Stomach (tissue), 9 donors: Measurements from ENCODE around the gene STAT6. TPM values are rescaled to one million over a fixed set of nuclear protein-coding genes. Genes with fewer than 3 reads are reported as not detected.

ENCODE experiments used
- DNase-seq, 2 donors: peaks; one replicate each; pipeline versions ENCODE4 v3.0.0 to v3.0.0-alpha.2; 2013 to 2019
- H3K27ac ChIP-seq, 5 donors: fragments of 200-600 bp in 4 of 5; sonication (generic) in 4 of 5; one replicate each; pipeline ENCODE4 v1.5.1; 2013 to 2019; ENCODE audit warnings: mild to moderate bottlenecking in 1 of 5, moderate library complexity in 1 of 5
- H3K27me3 ChIP-seq, 3 donors: fragments of 200-600 bp; sonication (generic); one replicate each; pipeline ENCODE4 v1.5.1; 2017 to 2019; ENCODE audit warnings: mixed run types in 1 of 3
- H3K36me3 ChIP-seq, 4 donors: fragments of 200-600 bp; sonication (generic); 1 replicate in 3 of 4; 2 replicates in 1 of 4; pipeline ENCODE4 v1.5.1; 2016 to 2019
- H3K4me1 ChIP-seq, 4 donors: fragments of 200-600 bp; sonication (generic); one replicate each; pipeline ENCODE4 v1.5.1; 2016 to 2019
- H3K4me3 ChIP-seq, 4 donors: fragments of 200-600 bp; sonication (generic) in 3 of 4; one replicate each; pipeline ENCODE4 v1.5.1; 2016 to 2019; ENCODE audit warnings: mild to moderate bottlenecking in 1 of 4
- H3K9me3 ChIP-seq, 4 donors: fragments of 200-600 bp; sonication (generic); one replicate each; pipeline ENCODE4 v1.5.1; 2016 to 2019
- EP300 ChIP-seq: sonication (generic); formaldehyde crosslinking; IDR thresholded peaks from one replicate; pipeline ENCODE4 v1.6.1; 2017; ENCODE audit warnings: antibody characterized with exemption
- POLR2A ChIP-seq, 4 donors: fragments of 450-650 bp; IDR thresholded peaks; one replicate each; pipeline ENCODE4 v1.6.1; 2016; ENCODE audit warnings: antibody characterized with exemption in 4 of 4, control low read depth in 2 of 4, mild to moderate bottlenecking in 1 of 4, moderate library complexity in 1 of 4
- POLR2AphosphoS5 ChIP-seq, 3 donors: sonication (generic); formaldehyde crosslinking; IDR thresholded peaks; one replicate each; pipeline ENCODE4 v1.6.1; 2016; ENCODE audit warnings: antibody characterized with exemption in 3 of 3
- WGBS, 5 donors: extraction: QIAGEN DNeasy Blood & Tissue Kit in 3 of 5; methylation state at CpG; one replicate each; pipeline versions ENCODE4 v1.1.5 to v1.1.7; 2013 to 2018; 5-methylcytosine and 5-hydroxymethylcytosine counted together
- intact Hi-C: fragments of 100-400 bp; cut with DNase I; formaldehyde crosslinking; loops from one replicate; pipeline ENCODE4 v1.15.1; 2023; ENCODE audit warnings: low total_unique reads
- polyA plus RNA-seq, 3 donors: library from polyadenylated mRNA; stranded (reverse); fragments of 200-250 nt; gene quantifications; one replicate each; pipeline ENCODE4 v1.2.3, GENCODE V29; 2013
- total RNA-seq, 5 donors: library from RNA; depleted of rRNA; stranded (reverse); fragments of >200 nt; gene quantifications; one replicate each; pipeline versions ENCODE4 v1.1.0 to v1.2.3, GENCODE V29; 2014 to 2016
- TF ChIP-seq, protein P1 (sequence below), 7 experiments: fragments of 450-650 bp in 4 of 7; fragments of 200-600 bp in 3 of 7; sonication (generic) in 3 of 7; IDR thresholded peaks; one replicate each; pipeline ENCODE4 v1.5.1; 2016 to 2019; ENCODE audit warnings: antibody characterized with exemption in 7 of 7, control low read depth in 2 of 7, mild to moderate bottlenecking in 1 of 7
- donor health status: healthy with polysubstance abuse.
- donor health status: Bipolar disorder and iron deficiency.
- donor health status: healthy.

STAT6 gene
- total and polyA plus RNA-seq, 8 donors = 81.9 to 477 (median 178) TPM

DNA sequence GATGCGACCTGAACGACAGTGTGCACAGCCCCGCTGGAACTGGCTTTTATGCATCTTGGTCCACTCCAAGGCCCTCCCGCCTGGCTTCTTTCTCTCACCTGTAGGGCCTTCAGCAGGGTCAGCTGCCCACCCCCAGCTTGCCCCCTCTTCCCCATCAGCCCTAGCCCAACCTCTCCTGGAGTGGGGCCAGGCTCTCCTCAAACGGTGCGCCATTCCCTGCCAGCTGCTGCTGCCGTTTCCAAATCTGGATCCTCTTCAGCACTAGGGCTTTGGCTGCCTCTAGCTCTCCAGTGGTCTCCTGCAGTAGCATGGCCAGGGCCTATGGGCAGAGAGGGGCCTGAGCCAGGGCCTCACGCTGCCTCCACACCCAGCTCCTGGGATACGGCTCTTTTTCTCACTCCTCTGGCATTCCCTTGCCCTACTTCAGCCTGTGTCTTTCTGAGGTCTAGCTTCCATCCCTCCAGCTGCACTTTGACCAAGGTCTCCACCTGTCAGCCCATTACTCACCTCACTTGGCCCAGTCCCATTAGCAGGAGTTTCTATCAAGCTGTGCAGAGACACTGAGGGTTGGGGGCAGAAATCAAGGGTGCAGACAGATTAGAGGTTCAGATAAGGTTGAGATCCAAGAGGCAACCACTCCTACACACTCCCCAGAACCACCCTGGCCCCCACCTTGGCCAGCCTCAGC is 5.0 kb downstream of the STAT6 start:
- H3K9me3 ChIP-seq = no peaks in the 10 kb centered on the region
- intact Hi-C loops = no loop called here

DNA sequence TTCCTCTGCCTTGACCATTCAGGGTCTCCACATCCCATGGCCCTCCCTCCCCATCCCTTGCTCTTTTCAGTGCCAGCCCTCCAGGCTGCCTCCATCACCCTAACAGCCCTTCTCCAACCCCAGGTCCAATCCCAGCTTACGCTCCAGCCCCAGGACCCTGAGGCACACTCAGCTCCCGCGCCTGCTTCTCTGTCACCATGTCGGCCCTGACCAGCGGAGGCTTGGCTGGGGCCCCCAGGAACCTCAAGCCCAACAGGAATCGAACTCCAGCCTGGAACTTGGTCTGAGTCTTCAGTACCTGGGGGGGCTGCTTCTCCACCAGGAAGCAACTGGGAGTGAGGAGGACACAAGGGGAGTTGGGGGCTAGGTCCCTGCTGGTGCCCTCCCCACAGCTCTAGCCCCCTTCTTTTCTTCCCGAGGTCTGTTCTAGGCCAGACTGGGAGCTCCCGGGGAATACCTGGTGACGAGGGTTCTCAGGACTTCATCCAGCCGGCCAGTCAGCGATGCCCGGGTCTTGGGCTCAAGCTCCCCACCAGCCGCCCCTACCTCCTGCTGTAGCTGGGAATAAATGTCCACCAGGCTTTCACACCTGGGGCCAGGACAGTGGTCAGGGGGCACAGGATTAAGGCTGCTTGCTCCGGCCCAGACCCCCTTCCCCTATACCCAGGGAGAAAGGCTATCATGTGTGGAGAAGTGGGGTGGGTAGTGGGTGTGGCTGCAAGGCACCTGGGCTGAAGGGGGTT is 6.0 kb downstream of the STAT6 start:
- WGBS, 5 donors = 92 to 96% (median 94%) methylated on average over 12 to 14 of the region's 14 CpGs
- Histone ChIP-seq H3K4me3 (no peak overlapping the region), H3K4me1 (peaks cover 35 to 77% (median 49%) of the 10 kb centered on the region in 4 donors), H3K27me3 (no peaks in the 10 kb centered on the region), H3K36me3 (peaks cover 40 to 78% (median 70%) of the 10 kb centered on the region in 4 donors), H3K27ac (no peak overlapping the region), H3K9me3 (no peaks in the 10 kb centered on the region)
- TF ChIP-seq EP300 (no peak), POLR2A (IDR thresholded peaks at IDR 0.05) (no peak), POLR2AphosphoS5 (IDR thresholded peaks at IDR 0.05) (no peak)
- TF ChIP-seq, protein P1, sequence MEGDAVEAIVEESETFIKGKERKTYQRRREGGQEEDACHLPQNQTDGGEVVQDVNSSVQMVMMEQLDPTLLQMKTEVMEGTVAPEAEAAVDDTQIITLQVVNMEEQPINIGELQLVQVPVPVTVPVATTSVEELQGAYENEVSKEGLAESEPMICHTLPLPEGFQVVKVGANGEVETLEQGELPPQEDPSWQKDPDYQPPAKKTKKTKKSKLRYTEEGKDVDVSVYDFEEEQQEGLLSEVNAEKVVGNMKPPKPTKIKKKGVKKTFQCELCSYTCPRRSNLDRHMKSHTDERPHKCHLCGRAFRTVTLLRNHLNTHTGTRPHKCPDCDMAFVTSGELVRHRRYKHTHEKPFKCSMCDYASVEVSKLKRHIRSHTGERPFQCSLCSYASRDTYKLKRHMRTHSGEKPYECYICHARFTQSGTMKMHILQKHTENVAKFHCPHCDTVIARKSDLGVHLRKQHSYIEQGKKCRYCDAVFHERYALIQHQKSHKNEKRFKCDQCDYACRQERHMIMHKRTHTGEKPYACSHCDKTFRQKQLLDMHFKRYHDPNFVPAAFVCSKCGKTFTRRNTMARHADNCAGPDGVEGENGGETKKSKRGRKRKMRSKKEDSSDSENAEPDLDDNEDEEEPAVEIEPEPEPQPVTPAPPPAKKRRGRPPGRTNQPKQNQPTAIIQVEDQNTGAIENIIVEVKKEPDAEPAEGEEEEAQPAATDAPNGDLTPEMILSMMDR (IDR thresholded peaks at IDR 0.05) = no peak
- intact Hi-C loops = no loop called here
- DNase-seq = peak in 1 of 2 donors; percentile 17

More for the DNA sequence above, 5.0 kb downstream of the STAT6 start:
- Histone ChIP-seq H3K27ac (peak overlapping the region in 1 of 5 donors; percentile 14), H3K4me3 (no peak overlapping the region), H3K27me3 (no peaks in the 10 kb centered on the region), H3K36me3 (peaks cover 39 to 72% (median 65%) of the 10 kb centered on the region in 4 donors), H3K4me1 (peaks cover 35 to 73% (median 49%) of the 10 kb centered on the region in 4 donors)
- peak in 1 of 2 donors; percentile 20 for DNase-seq
- TF ChIP-seq, protein P1 (IDR thresholded peaks at IDR 0.05) = no peak
- TF ChIP-seq POLR2AphosphoS5 (IDR thresholded peaks at IDR 0.05) = no peak
- TF ChIP-seq POLR2A (IDR thresholded peaks at IDR 0.05) = no peak
- TF ChIP-seq EP300 = no peak
- WGBS, 5 donors = 76 to 86% (median 81%) methylated on average over 8 to 9 of the region's 9 CpGs

DNA sequence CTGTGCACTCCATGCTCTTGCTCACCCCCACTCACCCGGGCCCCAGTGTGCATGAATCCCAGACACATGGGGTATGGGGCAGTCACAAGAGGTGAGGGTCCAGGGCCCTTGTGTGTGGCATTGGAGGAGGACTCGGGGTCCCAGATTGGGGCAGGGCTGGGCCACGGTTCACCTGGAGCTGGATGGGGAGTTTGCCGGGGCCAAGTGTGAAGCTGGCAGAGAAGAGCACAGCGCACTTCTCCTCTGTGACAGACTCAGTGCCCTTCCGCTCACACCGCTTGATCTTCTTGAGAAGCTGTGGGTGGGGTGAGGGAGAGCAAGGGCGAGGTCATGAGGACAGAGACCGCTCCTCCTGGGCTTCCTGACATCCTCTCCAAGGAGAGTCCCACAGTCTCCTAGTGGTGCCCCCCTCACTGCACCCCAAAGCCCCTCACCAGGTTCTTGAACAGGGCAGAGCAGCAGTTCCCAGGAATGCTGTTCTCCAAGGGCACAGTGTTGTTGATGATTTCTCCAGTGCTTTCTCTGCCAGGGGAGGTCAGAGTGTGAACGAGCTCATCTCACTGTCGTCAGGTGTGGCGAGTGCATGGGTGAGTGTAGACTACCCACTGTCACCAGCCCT is 6.8 kb downstream of the STAT6 start:
- H3K27me3 ChIP-seq = no peaks in the 10 kb centered on the region
- DNase-seq = peak in 1 of 2 donors; percentile 22
- TF ChIP-seq, protein P1 (IDR thresholded peaks at IDR 0.05) = no peak
- no peak for TF ChIP-seq POLR2AphosphoS5 (IDR thresholded peaks at IDR 0.05)
- no peak for TF ChIP-seq EP300
- no peak for TF ChIP-seq POLR2A (IDR thresholded peaks at IDR 0.05)
- intact Hi-C loops = no loop called here
- peaks cover 46 to 86% (median 78%) of the 10 kb centered on the region in 4 donors for H3K36me3 ChIP-seq
- 91 to 94% (median 93%) methylated on average over 12 of the region's 12 CpGs for WGBS, 5 donors
- H3K4me1 ChIP-seq = peaks cover 28 to 69% (median 41%) of the 10 kb centered on the region in 4 donors
- no peak overlapping the region for H3K27ac ChIP-seq
- H3K9me3 ChIP-seq = no peaks in the 10 kb centered on the region
- no peak overlapping the region for H3K4me3 ChIP-seq

DNA sequence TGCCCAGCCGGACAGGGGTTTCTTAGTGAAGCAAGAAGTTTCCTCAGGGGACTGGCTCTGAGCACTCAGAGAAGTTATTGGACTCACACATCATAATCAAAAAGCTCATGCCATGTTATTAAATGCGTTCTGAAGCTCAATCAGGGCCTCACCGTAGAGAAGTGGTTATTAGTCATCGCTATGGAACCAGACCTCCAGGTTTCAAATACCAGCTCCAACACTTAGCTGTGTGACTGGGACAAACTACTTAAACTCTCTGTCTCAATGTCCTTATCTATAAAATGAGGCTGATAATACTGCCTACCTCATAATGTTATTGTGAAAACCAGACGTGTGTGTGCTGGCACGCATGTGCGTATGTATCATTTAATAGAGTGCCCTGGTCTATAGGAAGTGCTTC is 7.3 kb downstream of the STAT6 start:
- intact Hi-C loops = no loop called here
- no peaks in the 10 kb centered on the region for H3K27me3 ChIP-seq
- WGBS, 5 donors = 76 to 83% (median 80%) methylated on average over 7 of the region's 7 CpGs
- TF ChIP-seq, protein P1 (IDR thresholded peaks at IDR 0.05) = no peak
- TF ChIP-seq POLR2AphosphoS5 (IDR thresholded peaks at IDR 0.05) (no peak), POLR2A (IDR thresholded peaks at IDR 0.05) (no peak), EP300 (no peak)
- peaks cover 23 to 69% (median 36%) of the 10 kb centered on the region in 4 donors for H3K4me1 ChIP-seq
- H3K9me3 ChIP-seq = no peaks in the 10 kb centered on the region
- H3K4me3 ChIP-seq = no peak overlapping the region
- H3K27ac ChIP-seq = peak overlapping the region in 1 of 5 donors; percentile 64
- no peak for DNase-seq
- H3K36me3 ChIP-seq = peaks cover 50 to 92% (median 83%) of the 10 kb centered on the region in 4 donors
